Measurements from ENCODE around the gene CDC25B. TPM values are rescaled to one million over a fixed set of nuclear protein-coding genes. Genes with fewer than 3 reads are reported as not detected.

Gene CDC25B
- total and polyA plus RNA-seq, 2 of the 13 experiments (the other 11 are each of a cell fraction or from before 2014, with no cell fraction given), result 14.5 to 19.4 TPM

DNA sequence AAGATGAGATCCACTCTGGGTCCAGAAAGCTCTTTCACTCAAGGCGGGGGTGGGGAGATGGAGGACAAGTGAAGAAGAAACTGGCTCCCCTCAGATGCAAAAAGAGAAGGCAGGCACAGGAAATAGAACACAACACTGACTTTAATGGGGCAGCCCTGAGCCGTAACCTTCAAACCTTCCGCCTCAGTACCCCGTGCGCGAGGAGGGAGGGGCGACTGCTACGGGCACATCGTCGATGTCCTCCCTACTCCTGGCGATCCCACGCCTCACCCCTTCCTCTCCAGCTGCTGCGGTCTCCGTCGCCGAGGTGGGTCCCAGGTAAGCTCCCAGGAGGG, 18.8 kb upstream of the CDC25B start (continued):
- TF ChIP-seq, protein P1, sequence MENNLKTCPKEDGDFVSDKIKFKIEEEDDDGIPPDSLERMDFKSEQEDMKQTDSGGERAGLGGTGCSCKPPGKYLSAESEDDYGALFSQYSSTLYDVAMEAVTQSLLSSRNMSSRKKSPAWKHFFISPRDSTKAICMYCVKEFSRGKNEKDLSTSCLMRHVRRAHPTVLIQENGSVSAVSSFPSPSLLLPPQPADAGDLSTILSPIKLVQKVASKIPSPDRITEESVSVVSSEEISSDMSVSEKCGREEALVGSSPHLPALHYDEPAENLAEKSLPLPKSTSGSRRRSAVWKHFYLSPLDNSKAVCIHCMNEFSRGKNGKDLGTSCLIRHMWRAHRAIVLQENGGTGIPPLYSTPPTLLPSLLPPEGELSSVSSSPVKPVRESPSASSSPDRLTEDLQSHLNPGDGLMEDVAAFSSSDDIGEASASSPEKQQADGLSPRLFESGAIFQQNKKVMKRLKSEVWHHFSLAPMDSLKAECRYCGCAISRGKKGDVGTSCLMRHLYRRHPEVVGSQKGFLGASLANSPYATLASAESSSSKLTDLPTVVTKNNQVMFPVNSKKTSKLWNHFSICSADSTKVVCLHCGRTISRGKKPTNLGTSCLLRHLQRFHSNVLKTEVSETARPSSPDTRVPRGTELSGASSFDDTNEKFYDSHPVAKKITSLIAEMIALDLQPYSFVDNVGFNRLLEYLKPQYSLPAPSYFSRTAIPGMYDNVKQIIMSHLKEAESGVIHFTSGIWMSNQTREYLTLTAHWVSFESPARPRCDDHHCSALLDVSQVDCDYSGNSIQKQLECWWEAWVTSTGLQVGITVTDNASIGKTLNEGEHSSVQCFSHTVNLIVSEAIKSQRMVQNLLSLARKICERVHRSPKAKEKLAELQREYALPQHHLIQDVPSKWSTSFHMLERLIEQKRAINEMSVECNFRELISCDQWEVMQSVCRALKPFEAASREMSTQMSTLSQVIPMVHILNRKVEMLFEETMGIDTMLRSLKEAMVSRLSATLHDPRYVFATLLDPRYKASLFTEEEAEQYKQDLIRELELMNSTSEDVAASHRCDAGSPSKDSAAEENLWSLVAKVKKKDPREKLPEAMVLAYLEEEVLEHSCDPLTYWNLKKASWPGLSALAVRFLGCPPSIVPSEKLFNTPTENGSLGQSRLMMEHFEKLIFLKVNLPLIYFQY (CRISPR knock-in tag; IDR thresholded peaks at IDR 0.05; ENCODE audit: borderline replicate concordance), result no peak
- TF ChIP-seq ZSCAN22 (CRISPR knock-in tag; IDR thresholded peaks at IDR 0.05), result no peak
- TF ChIP-seq CC2D1A (CRISPR knock-in tag; IDR thresholded peaks at IDR 0.05), result no peak
- no peak for TF ChIP-seq ZFP1 (CRISPR knock-in tag; IDR thresholded peaks at IDR 0.05)
- no peak for TF ChIP-seq ZNF251 (CRISPR knock-in tag; IDR thresholded peaks at IDR 0.05)
- TF ChIP-seq, protein P2, sequence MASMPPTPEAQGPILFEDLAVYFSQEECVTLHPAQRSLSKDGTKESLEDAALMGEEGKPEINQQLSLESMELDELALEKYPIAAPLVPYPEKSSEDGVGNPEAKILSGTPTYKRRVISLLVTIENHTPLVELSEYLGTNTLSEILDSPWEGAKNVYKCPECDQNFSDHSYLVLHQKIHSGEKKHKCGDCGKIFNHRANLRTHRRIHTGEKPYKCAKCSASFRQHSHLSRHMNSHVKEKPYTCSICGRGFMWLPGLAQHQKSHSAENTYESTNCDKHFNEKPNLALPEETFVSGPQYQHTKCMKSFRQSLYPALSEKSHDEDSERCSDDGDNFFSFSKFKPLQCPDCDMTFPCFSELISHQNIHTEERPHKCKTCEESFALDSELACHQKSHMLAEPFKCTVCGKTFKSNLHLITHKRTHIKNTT (CRISPR knock-in tag; IDR thresholded peaks at IDR 0.05), result no peak
- no peak for TF ChIP-seq ZNF260 (CRISPR knock-in tag; IDR thresholded peaks at IDR 0.05; ENCODE audit: borderline replicate concordance, low read depth)
- TF ChIP-seq, protein P3, sequence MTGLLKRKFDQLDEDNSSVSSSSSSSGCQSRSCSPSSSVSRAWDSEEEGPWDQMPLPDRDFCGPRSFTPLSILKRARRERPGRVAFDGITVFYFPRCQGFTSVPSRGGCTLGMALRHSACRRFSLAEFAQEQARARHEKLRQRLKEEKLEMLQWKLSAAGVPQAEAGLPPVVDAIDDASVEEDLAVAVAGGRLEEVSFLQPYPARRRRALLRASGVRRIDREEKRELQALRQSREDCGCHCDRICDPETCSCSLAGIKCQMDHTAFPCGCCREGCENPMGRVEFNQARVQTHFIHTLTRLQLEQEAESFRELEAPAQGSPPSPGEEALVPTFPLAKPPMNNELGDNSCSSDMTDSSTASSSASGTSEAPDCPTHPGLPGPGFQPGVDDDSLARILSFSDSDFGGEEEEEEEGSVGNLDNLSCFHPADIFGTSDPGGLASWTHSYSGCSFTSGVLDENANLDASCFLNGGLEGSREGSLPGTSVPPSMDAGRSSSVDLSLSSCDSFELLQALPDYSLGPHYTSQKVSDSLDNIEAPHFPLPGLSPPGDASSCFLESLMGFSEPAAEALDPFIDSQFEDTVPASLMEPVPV (CRISPR knock-in tag; IDR thresholded peaks at IDR 0.05), result no peak
- peak; percentile 70; the same call in 1 of the 2 replicates for TF ChIP-seq ZSCAN25 (CRISPR knock-in tag; IDR thresholded peaks at IDR 0.05)
- TF ChIP-seq, protein P4, sequence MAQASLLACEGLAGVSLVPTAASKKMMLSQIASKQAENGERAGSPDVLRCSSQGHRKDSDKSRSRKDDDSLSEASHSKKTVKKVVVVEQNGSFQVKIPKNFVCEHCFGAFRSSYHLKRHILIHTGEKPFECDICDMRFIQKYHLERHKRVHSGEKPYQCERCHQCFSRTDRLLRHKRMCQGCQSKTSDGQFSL (CRISPR knock-in tag; IDR thresholded peaks at IDR 0.05), result no peak
- TF ChIP-seq, protein P5, sequence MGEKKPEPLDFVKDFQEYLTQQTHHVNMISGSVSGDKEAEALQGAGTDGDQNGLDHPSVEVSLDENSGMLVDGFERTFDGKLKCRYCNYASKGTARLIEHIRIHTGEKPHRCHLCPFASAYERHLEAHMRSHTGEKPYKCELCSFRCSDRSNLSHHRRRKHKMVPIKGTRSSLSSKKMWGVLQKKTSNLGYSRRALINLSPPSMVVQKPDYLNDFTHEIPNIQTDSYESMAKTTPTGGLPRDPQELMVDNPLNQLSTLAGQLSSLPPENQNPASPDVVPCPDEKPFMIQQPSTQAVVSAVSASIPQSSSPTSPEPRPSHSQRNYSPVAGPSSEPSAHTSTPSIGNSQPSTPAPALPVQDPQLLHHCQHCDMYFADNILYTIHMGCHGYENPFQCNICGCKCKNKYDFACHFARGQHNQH (CRISPR knock-in tag; IDR thresholded peaks at IDR 0.05), result no peak
- TF ChIP-seq FOXC1 (CRISPR knock-in tag; IDR thresholded peaks at IDR 0.05; ENCODE audit: borderline replicate concordance), result no peak
- TF ChIP-seq IRX3 (CRISPR knock-in tag; IDR thresholded peaks at IDR 0.05; ENCODE audit: borderline replicate concordance, low read depth), result 0 out of 2 replicates have a peak, but pooled peaks have one; percentile 23
- TF ChIP-seq, protein P6, sequence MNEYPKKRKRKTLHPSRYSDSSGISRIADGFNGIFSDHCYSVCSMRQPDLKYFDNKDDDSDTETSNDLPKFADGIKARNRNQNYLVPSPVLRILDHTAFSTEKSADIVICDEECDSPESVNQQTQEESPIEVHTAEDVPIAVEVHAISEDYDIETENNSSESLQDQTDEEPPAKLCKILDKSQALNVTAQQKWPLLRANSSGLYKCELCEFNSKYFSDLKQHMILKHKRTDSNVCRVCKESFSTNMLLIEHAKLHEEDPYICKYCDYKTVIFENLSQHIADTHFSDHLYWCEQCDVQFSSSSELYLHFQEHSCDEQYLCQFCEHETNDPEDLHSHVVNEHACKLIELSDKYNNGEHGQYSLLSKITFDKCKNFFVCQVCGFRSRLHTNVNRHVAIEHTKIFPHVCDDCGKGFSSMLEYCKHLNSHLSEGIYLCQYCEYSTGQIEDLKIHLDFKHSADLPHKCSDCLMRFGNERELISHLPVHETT (CRISPR knock-in tag; conservative IDR thresholded peaks at IDR 0.05), result no peak
- no peak for TF ChIP-seq ZNF510 (CRISPR knock-in tag; IDR thresholded peaks at IDR 0.05; ENCODE audit: low read depth)
- TF ChIP-seq TBP (CRISPR knock-in tag; IDR thresholded peaks at IDR 0.05), result no peak
- no peak for TF ChIP-seq LCORL (IDR thresholded peaks at IDR 0.05)
- TF ChIP-seq LCORL (CRISPR knock-in tag; IDR thresholded peaks at IDR 0.05), result peak; percentile 2; the same call in 1 of the 2 replicates
- TF ChIP-seq, protein P7, sequence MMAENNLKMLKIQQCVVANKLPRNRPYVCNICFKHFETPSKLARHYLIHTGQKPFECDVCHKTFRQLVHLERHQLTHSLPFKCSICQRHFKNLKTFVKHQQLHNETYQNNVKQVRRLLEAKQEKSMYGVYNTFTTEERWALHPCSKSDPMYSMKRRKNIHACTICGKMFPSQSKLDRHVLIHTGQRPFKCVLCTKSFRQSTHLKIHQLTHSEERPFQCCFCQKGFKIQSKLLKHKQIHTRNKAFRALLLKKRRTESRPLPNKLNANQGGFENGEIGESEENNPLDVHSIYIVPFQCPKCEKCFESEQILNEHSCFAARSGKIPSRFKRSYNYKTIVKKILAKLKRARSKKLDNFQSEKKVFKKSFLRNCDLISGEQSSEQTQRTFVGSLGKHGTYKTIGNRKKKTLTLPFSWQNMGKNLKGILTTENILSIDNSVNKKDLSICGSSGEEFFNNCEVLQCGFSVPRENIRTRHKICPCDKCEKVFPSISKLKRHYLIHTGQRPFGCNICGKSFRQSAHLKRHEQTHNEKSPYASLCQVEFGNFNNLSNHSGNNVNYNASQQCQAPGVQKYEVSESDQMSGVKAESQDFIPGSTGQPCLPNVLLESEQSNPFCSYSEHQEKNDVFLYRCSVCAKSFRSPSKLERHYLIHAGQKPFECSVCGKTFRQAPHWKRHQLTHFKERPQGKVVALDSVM (CRISPR knock-in tag; IDR thresholded peaks at IDR 0.05), result no peak
- no peak for TF ChIP-seq KLF9 (CRISPR knock-in tag; IDR thresholded peaks at IDR 0.05; ENCODE audit: low read depth)

Measured in HepG2 (cell line).